GM21737 (cell line): Measurements from ENCODE around the gene CELF2.

ENCODE experiments used
- ATAC-seq: cut with Tn5 transposase; IDR thresholded peaks from one replicate; pipeline ENCODE4 v1.9.1; 2021; ENCODE audit warnings: mild to moderate bottlenecking, moderate library complexity; ENCODE audit not compliant: unreplicated experiment

CELF2 gene

GRCh38 chr10:11150879-11151415, 133.3 kb downstream of the CELF2 start:
- no peak for ATAC-seq

- no peak for ATAC-seq
Observed at GRCh38 chr10:11152801-11153200, 135.1 kb downstream of the CELF2 start.

GRCh38 chr10:11153245-11153644, 135.6 kb downstream of the CELF2 start:
- ATAC-seq = no peak

GRCh38 chr10:11153766-11154165, 136.1 kb downstream of the CELF2 start:
- ATAC-seq = no peak

GRCh38 chr10:11154333-11154732, 136.7 kb downstream of the CELF2 start:
- ATAC-seq = peak; percentile 49

- no peak for ATAC-seq
Observed at GRCh38 chr10:11154849-11155498, 137.3 kb downstream of the CELF2 start.

GRCh38 chr10:11156480-11156879, 138.8 kb downstream of the CELF2 start:
- ATAC-seq = no peak

GRCh38 chr10:11157292-11158076, 139.8 kb downstream of the CELF2 start:
- ATAC-seq = no peak

GRCh38 chr10:11158080-11158479, 140.4 kb downstream of the CELF2 start:
- ATAC-seq = no peak

GRCh38 chr10:11159543-11160215, 142.0 kb downstream of the CELF2 start:
- no peak for ATAC-seq

- no peak for ATAC-seq
Observed at GRCh38 chr10:11161096-11161495, 143.4 kb downstream of the CELF2 start.

GRCh38 chr10:11161910-11162309, 144.2 kb downstream of the CELF2 start:
- ATAC-seq = no peak

GRCh38 chr10:11162828-11163599, 145.3 kb downstream of the CELF2 start:
- peak; percentile 65 for ATAC-seq

GRCh38 chr10:11163780-11164550, 146.3 kb downstream of the CELF2 start:
- no peak for ATAC-seq

- no peak for ATAC-seq
Observed at GRCh38 chr10:11164551-11164802, 146.8 kb downstream of the CELF2 start.

- no peak for ATAC-seq
Observed at GRCh38 chr10:11164803-11165590, 147.3 kb downstream of the CELF2 start.

- ATAC-seq = peak; percentile 46
Observed at GRCh38 chr10:11165591-11166543, 148.2 kb downstream of the CELF2 start.

GRCh38 chr10:11166550-11166949, 148.9 kb downstream of the CELF2 start:
- ATAC-seq = no peak
